NCI-H82 treated with DMSO at 0.1 percent for 48 hours (cell line): ENCODE data around the gene KCNIP3.

Source experiments
- DNase-seq: peaks from one replicate; lab custom pipeline; 2025; ENCODE audit not compliant: unreplicated experiment; lab: John Stamatoyannopoulos, UW

KCNIP3 gene

GRCh38 chr2:95274291-95275150 lies 22.6 kb upstream of the KCNIP3 start, which contains the start of gene PROM2:
PROM2 (plus strand) TSS chr2:95274449; CDS start chr2:95274586, 137 bp downstream.
- no peak for DNase-seq

GRCh38 chr2:95275151-95275515 lies 22.0 kb upstream of the KCNIP3 start:
- no peak for DNase-seq

- DNase-seq: no peak
These were observed 21.4 kb upstream of the KCNIP3 start for GRCh38 chr2:95275601-95276243.

DNA sequence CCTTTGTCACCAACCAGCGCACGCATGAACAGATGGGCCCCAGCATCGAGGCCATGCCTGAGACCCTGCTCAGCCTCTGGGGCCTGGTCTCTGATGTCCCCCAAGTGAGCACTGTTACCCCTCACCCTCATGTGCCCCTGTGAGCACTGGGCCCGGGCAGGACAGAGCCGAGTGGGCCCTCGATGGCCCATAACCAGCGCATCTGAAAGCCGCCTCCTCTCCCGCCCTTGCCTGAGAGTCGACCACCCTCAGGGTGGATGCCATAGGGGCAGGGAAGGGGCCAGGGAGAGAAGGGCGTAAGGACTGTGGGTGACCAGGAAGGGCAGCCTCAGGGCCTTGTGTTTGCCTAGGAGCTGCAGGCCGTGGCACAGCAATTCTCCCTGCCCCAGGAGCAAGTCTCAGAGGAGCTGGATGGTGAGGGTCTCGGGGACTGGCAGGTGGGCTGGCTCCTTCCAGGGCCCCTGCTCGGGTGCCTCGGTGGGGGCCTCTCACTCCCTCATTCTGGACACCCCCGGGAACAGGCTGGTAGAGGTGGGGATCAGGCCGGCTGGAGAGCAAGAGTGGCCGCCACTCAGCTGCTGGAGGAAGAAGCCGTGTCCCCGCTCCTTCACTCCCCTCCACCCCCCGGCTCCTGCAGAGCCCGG lies 20.8 kb upstream of the KCNIP3 start:
- DNase-seq: no peak

- no peak for DNase-seq
These were observed 20.3 kb upstream of the KCNIP3 start for GRCh38 chr2:95276888-95277245.

DNA sequence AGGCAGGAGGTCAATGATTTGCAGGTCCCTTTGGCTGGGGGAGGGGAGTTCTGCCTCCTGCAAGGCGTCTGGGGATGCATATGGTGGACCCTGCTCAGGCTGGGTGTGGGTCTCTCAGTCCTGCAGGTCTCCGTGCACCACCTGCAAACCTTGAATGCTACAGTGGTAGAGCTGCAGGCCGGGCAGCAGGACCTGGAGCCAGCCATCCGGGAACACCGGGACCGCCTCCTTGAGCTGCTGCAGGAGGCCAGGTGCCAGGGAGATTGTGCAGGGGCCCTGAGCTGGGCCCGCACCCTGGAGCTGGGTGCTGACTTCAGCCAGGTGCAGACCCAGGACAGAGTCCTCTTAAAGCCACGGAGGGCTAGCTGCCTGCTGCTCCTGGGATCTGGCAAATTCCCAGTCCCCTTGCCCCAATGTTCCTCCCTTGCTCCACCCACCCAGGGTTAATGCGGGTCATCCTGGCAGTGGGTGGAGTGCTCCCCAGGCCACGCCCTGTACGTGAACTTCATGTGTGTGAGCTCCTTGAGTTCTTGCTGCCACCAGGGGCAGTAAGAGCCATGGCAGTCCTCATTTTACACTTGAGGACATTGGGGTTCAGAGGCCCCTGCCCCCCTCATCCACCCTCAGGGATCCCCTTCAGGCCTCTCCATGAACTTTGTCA lies 19.8 kb upstream of the KCNIP3 start:
- no peak for DNase-seq

GRCh38 chr2:95278051-95278471 lies 19.1 kb upstream of the KCNIP3 start:
- DNase-seq: no peak

DNA sequence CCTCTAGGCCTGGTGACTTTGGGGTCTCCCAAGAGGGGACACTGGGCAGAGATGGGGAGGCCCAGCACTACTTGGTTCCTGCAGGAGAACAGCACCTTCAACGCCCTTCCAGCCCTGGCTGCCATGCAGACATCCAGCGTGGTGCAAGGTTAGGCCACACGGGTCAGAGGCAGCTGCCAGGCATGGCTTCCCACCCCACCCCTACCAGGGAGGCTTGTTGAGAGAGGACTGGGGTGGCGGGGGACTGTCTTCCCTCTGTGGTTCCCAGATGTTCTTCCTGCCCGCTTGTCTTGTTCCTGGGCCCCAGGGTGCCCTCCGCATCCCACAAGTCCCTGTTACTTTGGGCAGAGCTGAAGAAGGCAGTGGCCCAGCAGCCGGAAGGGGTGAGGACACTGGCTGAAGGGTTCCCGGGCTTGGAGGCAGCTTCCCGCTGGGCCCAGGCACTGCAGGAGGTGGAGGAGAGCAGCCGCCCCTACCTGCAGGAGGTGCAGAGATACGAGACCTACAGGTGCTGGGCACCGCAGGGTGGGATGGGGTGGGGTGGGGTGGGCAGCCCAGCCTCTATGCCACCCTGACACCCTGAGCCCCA lies 18.4 kb upstream of the KCNIP3 start:
- no peak for DNase-seq

DNA sequence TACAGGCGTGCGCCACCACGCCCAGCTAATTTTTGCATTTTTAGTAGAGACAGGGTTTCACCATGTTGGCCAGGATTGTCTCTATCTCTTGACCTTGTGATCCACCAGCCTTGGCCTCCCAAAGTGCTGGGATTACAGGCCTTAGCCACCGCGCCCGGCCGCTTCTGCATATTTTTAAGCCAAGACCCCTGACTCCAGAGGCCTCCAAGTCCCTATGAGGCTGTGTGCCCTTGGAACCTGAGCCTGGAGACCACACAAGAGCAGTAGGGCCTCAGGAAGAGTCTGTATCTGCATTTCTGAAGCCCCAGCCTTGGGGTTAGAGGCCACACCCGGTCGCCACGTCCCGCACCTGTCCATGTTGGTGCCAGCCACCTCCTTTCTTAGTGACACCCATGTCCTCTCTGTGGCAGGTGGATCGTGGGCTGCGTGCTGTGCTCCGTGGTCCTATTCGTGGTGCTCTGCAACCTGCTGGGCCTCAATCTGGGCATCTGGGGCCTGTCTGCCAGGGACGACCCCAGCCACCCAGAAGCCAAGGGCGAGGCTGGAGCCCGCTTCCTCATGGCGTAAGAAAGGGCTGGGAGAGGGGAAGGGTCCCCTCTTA lies 17.6 kb upstream of the KCNIP3 start:
- DNase-seq: no peak

DNA sequence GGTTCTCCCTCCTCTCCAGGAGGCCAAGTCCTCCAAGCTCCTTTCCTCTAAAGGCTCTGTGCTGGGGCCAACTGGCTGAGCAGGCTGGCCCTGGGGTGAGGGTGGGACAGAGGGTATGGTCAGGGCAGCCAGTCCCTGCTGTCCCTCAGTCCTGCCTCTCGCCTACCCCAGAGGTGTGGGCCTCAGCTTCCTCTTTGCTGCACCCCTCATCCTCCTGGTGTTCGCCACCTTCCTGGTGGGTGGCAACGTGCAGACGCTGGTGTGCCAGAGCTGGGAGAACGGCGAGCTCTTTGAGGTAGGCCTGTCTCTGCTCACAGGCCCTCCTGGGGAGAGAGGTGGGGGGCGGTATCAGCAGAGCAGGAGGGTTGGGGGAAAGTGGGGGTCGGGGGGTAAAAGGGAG lies 16.1 kb upstream of the KCNIP3 start:
- no peak for DNase-seq

- DNase-seq: no peak
These were observed 15.4 kb upstream of the KCNIP3 start for GRCh38 chr2:95281786-95282185.

DNA sequence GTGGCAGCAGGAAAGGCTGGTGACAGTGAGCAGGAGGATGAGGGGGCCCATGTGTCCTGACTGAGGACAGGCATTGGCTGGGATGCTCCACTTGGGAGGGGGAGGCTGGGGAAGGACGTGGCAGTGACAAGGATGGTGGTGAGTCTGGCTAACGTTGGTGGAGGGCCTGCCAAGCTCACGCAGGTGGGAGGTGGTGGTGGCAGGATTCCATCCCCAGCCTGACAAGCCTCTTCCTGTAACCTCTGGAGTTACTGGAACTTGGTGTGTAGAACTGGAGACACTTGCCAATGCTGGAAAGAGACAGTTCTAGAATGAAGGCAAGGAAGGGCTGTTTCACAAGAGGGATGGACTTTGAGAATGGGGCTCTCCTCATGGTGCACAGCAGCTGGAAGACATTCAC lies 14.7 kb upstream of the KCNIP3 start:
- DNase-seq: no peak

- DNase-seq: no peak
These were observed 13.6 kb upstream of the KCNIP3 start for GRCh38 chr2:95283562-95283961.

- no peak for DNase-seq
These were observed 12.1 kb upstream of the KCNIP3 start for GRCh38 chr2:95284886-95285541.

GRCh38 chr2:95285542-95285932 lies 11.6 kb upstream of the KCNIP3 start:
- DNase-seq: no peak

GRCh38 chr2:95287336-95287735 lies 9.8 kb upstream of the KCNIP3 start:
- DNase-seq: no peak

GRCh38 chr2:95287806-95288205 lies 9.3 kb upstream of the KCNIP3 start:
- DNase-seq: peak; percentile 64

- no peak for DNase-seq
These were observed 7.9 kb upstream of the KCNIP3 start for GRCh38 chr2:95289253-95289652.

DNA sequence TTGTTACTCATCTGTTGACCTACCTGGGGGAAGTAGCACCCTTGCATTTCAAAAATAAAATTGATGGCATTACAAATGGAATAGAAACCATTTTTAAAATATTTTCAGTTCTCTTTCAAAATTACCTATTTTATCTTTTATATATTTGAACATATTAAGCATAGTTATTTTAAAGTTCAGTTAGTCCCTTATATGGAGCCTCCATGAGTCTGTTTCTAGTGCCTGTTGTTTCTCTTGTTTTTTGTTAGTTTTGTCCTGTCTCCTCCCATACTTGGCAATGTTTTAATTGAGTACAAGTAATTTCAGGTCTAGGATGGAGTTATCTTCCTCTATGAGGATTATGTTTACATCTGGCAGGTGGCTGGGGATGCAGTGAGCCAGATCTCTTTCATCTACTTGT lies 5.9 kb upstream of the KCNIP3 start:
- no peak for DNase-seq

DNA sequence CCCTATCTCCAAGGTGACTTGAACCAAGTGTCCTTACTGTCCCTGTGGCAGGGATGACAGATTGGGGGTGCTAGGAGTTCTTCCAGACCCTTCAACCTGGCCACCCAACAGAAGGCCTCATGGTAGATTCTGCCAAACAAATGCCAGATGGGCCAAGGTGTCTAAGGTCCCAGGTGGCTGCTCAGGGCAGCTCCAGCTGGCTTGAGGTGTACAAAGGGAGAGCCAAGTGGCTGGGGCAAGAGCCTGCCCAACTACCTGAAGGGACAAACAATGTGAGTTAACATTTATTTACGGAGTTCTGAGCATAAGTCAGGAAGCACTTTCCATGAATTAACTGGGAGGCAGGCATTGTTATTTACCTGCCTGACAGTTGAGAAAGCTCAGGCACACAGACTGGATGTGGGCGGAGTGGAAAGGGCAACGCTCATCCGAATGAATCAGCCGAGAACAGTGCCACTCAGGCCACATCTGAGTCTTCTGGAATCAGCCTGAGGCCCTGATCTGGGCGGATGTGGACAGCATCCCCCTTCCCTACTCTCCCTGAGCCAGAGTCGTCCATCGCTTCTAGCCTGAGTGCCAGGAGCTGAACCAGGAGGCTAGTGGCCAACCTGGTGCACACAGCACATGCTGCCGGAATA lies 4.4 kb upstream of the KCNIP3 start:
- DNase-seq: no peak
